ENCODE measurements around the gene CFAP58. TPM values are rescaled to one million over a fixed set of nuclear protein-coding genes. Genes with fewer than 3 reads are reported as not detected.

The CFAP58 gene
- total RNA-seq, 1 experiment from 2014 or later = 0.63 TPM

GRCh38 chr10:104328646-104328895 lies 25.1 kb upstream of the CFAP58 start:
- Histone ChIP-seq H3K4me1 (ENCODE audit: insufficient read depth, low read length) (peaks cover 44% of the 10 kb centered on the region; the same call in 1 of the 2 replicates), H3K9me3 (ENCODE audit: control insufficient read depth, low read depth, low read length) (no peaks in the 10 kb centered on the region), H3K18ac (ENCODE audit: insufficient read length, low read depth, low read length) (peak overlapping the region; percentile 87), H4K20me1 (ENCODE audit: control insufficient read depth, insufficient read depth, insufficient read length) (peaks cover 3% of the 10 kb centered on the region), H3K79me1 (ENCODE audit: insufficient read depth, low read depth, low read length, poor library complexity, severe bottlenecking) (no peaks in the 10 kb centered on the region), H2BK15ac (ENCODE audit: low read depth, low read length) (no peak overlapping the region), H4K8ac (replicated peaks; ENCODE audit: insufficient read length, low read depth, low read length) (no peak overlapping the region), H2BK5ac (ENCODE audit: insufficient read length, low read length) (no peak overlapping the region), H3K14ac (ENCODE audit: insufficient read depth, low read length) (peak overlapping the region; percentile 91; the same call in 1 of the 2 replicates), H3K56ac (ENCODE audit: insufficient read length, low read depth, low read length) (no peak overlapping the region), H3K27ac (ENCODE audit: insufficient read length, low read depth, low read length) (peak overlapping the region; percentile 27), H2BK12ac (ENCODE audit: insufficient read length, low read depth, low read length) (no peak overlapping the region), H3K23ac (ENCODE audit: insufficient read length, low read depth, low read length) (no peak overlapping the region), H3K9ac (ENCODE audit: extremely low read depth, insufficient read length, low read length) (peak overlapping the region; percentile 1), H2BK20ac (ENCODE audit: low read depth, low read length, poor library complexity, severe bottlenecking) (no peak overlapping the region), H3K4me2 (ENCODE audit: insufficient read depth, insufficient read length, low read length) (peak overlapping the region; percentile 40), H3K79me2 (ENCODE audit: insufficient read depth, low read length) (peaks cover 26% of the 10 kb centered on the region; the same call in 1 of the 2 replicates), H4K5ac (ENCODE audit: insufficient read length, low read depth, low read length) (peak overlapping the region; percentile 9), H3K4ac (ENCODE audit: low read depth, low read length) (no peak overlapping the region; the same call in 1 of the 2 replicates), H2AFZ (ENCODE audit: low read length) (no peak overlapping the region), H2BK120ac (ENCODE audit: low read depth, low read length, poor library complexity, severe bottlenecking) (no peak overlapping the region), H3T11ph (ENCODE audit: low read length) (no peak overlapping the region), H3K23me2 (ENCODE audit: insufficient read length, low read depth, low read length, poor library complexity, severe bottlenecking) (peaks cover 4% of the 10 kb centered on the region), H4K91ac (ENCODE audit: insufficient read length, low read depth, low read length) (no peak overlapping the region), H2AK5ac (ENCODE audit: insufficient read length, low read length) (no peak overlapping the region), H3K27me3 (ENCODE audit: insufficient read depth, low read length) (no peaks in the 10 kb centered on the region)
- no peak for DNase-seq
- Mint-ChIP-seq H3K27ac (peak overlapping the region; percentile 98), H3K27me3 (ENCODE audit: low read depth) (no peaks in the 10 kb centered on the region), H3K9me3 (no peaks in the 10 kb centered on the region), H3K36me3 (ENCODE audit: insufficient read depth in 1 of 3, low read depth in 3 of 3) (peaks cover 14 to 26% (median 21%) of the 10 kb centered on the region in 3 experiments), H3K4me1 (peaks cover 88 to 91% of the 10 kb centered on the region in 2 experiments), H3K4me3 (peak overlapping the region; percentile 52 to 73)
- TF ChIP-seq CTCF (conservative IDR thresholded peaks at IDR 0.05) = no peak
- no CpG with 5 or more reads among the region's 3 CpGs for WGBS (ENCODE audit: extremely low coverage, insufficient read length, low lambda C conversion rate)
